Measurements from ENCODE around the gene PDLIM5.

The PDLIM5 gene

DNA sequence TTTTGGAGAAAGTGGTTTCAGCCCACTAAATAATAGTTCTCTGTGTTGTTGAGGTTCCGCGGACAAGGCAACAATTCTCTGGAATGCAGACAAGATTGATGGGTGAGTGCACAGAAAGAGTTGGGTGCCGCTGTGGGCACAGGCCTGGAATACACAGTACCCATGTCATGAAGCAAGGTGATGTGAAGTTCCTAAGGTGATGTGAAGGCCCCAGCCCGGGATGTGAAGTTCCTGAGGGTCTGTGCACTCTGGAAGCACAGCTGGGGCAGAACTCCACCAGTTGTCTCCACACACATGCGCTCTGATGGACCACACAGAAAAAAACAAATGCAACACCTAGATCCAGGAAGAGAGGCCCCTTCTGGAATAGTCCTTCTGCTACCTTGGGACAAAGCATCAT, 219.4 kb downstream of the PDLIM5 start:
- H3K4me1 ChIP-seq (ENCODE audit: control insufficient read depth, insufficient read depth, low read length) = no peaks in the 10 kb centered on the region
- H3K9me3 ChIP-seq (ENCODE audit: control insufficient read depth, insufficient read depth, low read length) = no peaks in the 10 kb centered on the region
- no peak overlapping the region for H3K4me3 ChIP-seq (ENCODE audit: low read depth, low read length)
- no peaks in the 10 kb centered on the region for H3K36me3 ChIP-seq (ENCODE audit: control insufficient read depth, insufficient read depth, low read length)
- no peak overlapping the region for H3K9ac ChIP-seq (ENCODE audit: low read depth, low read length)
- no peaks in the 10 kb centered on the region for H3K27me3 ChIP-seq (ENCODE audit: control insufficient read depth, insufficient read depth, low read length)

DNA sequence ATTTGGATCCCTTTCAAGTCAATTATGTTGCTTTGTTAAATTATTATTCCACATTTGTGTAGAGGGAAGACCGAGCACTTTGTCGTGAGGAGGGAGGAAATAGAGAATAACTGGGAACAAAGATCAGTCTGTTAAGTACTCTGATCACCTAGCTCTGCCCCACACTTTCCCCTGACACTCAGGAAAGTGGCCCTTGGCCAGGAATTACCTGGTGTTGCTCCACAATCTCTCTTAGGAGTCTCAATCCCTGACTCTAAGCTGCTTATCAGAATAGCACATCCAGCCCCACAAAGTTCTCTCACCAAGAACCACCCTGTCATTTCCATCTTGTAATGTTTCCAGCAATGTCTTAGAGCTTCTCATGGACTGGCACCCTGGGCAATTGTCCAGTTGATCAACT, 222.2 kb downstream of the PDLIM5 start:
- Histone ChIP-seq H3K9ac (ENCODE audit: low read depth, low read length) (no peak overlapping the region), H3K36me3 (ENCODE audit: control insufficient read depth, insufficient read depth, low read length) (no peaks in the 10 kb centered on the region), H3K27me3 (ENCODE audit: control insufficient read depth, insufficient read depth, low read length) (no peaks in the 10 kb centered on the region), H3K4me3 (ENCODE audit: low read depth, low read length) (no peak overlapping the region), H3K4me1 (ENCODE audit: control insufficient read depth, insufficient read depth, low read length) (no peaks in the 10 kb centered on the region), H3K9me3 (ENCODE audit: control insufficient read depth, insufficient read depth, low read length) (no peaks in the 10 kb centered on the region)

DNA sequence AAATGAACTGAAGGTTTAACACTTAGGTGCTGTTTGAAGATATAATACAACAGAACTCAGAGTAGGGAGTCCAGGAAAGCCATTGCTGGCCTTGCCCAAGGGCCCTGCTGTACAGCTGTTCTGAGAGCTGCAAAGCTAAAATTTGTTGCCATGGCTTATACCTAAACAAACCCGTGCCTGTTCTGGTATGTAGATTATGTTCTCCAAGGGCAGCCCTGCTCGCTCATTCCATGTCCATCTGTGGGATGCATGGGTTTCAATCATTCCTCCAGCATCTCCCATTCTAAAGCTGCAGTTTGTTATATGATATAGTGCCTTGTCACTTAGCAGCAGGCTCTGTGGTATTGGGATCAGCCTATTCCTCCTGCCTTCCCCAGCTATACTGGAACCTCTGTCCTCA, 225.2 kb downstream of the PDLIM5 start:
- Histone ChIP-seq H3K4me1 (ENCODE audit: control insufficient read depth, insufficient read depth, low read length) (no peaks in the 10 kb centered on the region), H3K9me3 (ENCODE audit: control insufficient read depth, insufficient read depth, low read length) (no peaks in the 10 kb centered on the region), H3K27me3 (ENCODE audit: control insufficient read depth, insufficient read depth, low read length) (no peaks in the 10 kb centered on the region), H3K36me3 (ENCODE audit: control insufficient read depth, insufficient read depth, low read length) (no peaks in the 10 kb centered on the region), H3K4me3 (ENCODE audit: low read depth, low read length) (no peak overlapping the region), H3K9ac (ENCODE audit: low read depth, low read length) (no peak overlapping the region)

- no peak overlapping the region for H3K9ac ChIP-seq (ENCODE audit: low read depth, low read length)
These were observed 227.2 kb downstream of the PDLIM5 start for GRCh38 chr4:94678896-94679295.

DNA sequence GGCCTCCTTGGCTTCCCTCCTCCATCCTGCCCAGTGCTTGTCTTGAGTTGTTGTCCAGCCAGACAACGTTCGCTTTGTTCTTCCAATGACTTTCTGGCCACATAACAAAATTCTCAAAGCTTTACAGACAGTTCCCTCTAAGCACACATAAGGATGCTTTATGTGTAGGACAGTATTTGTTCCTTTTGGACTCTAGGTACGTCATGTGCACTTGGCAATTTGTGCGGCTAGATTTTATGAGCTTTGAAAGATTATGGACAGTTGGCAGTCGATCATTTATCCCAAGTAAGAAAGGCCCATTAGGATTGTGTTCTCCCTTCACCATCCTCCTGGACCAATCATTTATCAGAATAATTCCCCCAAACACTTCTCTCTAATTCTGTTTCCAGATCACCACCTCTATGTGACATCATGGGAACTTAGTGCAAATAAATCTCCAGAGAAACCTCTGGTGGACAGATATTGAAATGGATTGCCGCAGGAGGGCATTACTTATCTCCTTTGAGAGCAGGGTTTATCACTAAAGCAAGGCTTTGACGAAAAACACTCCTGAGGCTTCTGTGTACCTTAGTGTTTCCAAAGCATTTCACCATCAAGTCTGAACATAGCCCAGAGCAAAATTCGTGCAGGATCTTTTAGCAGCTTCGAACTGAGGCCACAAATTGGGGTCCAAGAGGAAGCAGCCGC, 228.6 kb downstream of the PDLIM5 start:
- Histone ChIP-seq H3K4me3 (ENCODE audit: low read depth, low read length) (no peak overlapping the region), H3K36me3 (ENCODE audit: control insufficient read depth, insufficient read depth, low read length) (no peaks in the 10 kb centered on the region), H3K9me3 (ENCODE audit: control insufficient read depth, insufficient read depth, low read length) (no peaks in the 10 kb centered on the region), H3K4me1 (ENCODE audit: control insufficient read depth, insufficient read depth, low read length) (no peaks in the 10 kb centered on the region), H3K9ac (ENCODE audit: low read depth, low read length) (no peak overlapping the region), H3K27me3 (ENCODE audit: control insufficient read depth, insufficient read depth, low read length) (no peaks in the 10 kb centered on the region)

More at GRCh38 chr4:94678896-94679295, 227.2 kb downstream of the PDLIM5 start:
- Histone ChIP-seq H3K9me3 (ENCODE audit: control insufficient read depth, insufficient read depth, low read length) (no peaks in the 10 kb centered on the region), H3K4me1 (ENCODE audit: control insufficient read depth, insufficient read depth, low read length) (no peaks in the 10 kb centered on the region), H3K4me3 (ENCODE audit: low read depth, low read length) (no peak overlapping the region), H3K36me3 (ENCODE audit: control insufficient read depth, insufficient read depth, low read length) (no peaks in the 10 kb centered on the region), H3K27me3 (ENCODE audit: control insufficient read depth, insufficient read depth, low read length) (no peaks in the 10 kb centered on the region)

- Histone ChIP-seq H3K27me3 (ENCODE audit: control insufficient read depth, insufficient read depth, low read length) (no peaks in the 10 kb centered on the region), H3K36me3 (ENCODE audit: control insufficient read depth, insufficient read depth, low read length) (no peaks in the 10 kb centered on the region), H3K4me1 (ENCODE audit: control insufficient read depth, insufficient read depth, low read length) (no peaks in the 10 kb centered on the region), H3K9me3 (ENCODE audit: control insufficient read depth, insufficient read depth, low read length) (no peaks in the 10 kb centered on the region), H3K9ac (ENCODE audit: low read depth, low read length) (no peak overlapping the region), H3K4me3 (ENCODE audit: low read depth, low read length) (no peak overlapping the region)
These were observed 234.3 kb downstream of the PDLIM5 start for GRCh38 chr4:94686086-94686485.

DNA sequence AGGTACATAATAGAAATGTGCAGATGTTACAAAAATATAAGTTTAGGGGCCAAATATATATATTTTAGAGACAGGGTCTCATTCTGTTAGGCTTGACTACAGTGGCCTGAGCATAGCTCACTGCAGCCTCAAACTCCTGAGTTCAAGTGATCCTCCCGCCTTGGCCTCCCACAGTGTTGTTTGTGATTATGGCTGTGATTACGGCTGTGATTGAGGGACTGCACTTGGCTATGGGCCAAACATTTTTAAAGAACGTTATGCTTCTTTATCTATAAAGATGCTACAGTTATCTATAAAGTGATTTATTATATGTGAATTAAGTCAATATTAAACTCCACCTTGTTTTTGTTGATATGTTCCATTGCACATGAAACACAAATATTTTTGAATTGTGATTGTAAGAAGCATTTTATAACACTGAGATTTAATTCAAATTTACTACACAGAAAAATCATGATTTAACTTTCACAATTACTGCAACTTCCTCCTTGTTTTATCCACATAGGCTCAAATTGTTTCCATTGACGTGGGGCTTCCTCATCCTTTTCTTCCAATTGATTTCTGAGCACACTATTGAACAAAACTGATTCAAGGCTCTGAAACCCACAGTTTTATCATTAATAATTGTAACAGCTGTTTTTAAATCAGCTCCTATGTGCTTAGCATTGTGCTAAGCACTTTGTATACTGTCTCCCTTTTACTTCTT, 237.6 kb downstream of the PDLIM5 start:
- no peaks in the 10 kb centered on the region for H3K36me3 ChIP-seq (ENCODE audit: control insufficient read depth, insufficient read depth, low read length)
- no peaks in the 10 kb centered on the region for H3K9me3 ChIP-seq (ENCODE audit: control insufficient read depth, insufficient read depth, low read length)
- H3K9ac ChIP-seq (ENCODE audit: low read depth, low read length) = no peak overlapping the region
- H3K4me1 ChIP-seq (ENCODE audit: control insufficient read depth, insufficient read depth, low read length) = no peaks in the 10 kb centered on the region
- H3K27me3 ChIP-seq (ENCODE audit: control insufficient read depth, insufficient read depth, low read length) = no peaks in the 10 kb centered on the region
- H3K4me3 ChIP-seq (ENCODE audit: low read depth, low read length) = no peak overlapping the region

DNA sequence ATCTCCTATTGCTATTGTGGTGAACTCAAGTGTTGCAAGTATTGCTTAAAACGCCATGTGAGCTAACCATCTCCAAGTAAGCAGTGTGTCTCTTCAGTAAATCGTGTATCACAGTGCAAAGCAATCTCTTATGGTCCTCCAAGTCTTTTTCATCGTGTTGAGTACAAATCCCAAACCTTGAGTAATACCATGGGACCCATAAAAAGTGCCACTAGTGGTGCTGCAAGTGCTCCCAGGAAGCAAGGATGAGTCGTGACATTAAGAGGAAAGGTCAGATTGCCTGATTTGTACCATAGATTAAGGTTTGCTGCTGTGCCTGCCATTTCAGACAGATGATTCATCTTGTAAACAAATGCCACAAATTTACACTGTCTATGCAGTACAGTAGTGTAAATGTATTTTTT, 239.1 kb downstream of the PDLIM5 start:
- H3K9ac ChIP-seq (ENCODE audit: low read depth, low read length) = no peak overlapping the region
- H3K9me3 ChIP-seq (ENCODE audit: control insufficient read depth, insufficient read depth, low read length) = no peaks in the 10 kb centered on the region
- no peak overlapping the region for H3K4me3 ChIP-seq (ENCODE audit: low read depth, low read length)
- H3K4me1 ChIP-seq (ENCODE audit: control insufficient read depth, insufficient read depth, low read length) = no peaks in the 10 kb centered on the region
- H3K36me3 ChIP-seq (ENCODE audit: control insufficient read depth, insufficient read depth, low read length) = no peaks in the 10 kb centered on the region
- H3K27me3 ChIP-seq (ENCODE audit: control insufficient read depth, insufficient read depth, low read length) = no peaks in the 10 kb centered on the region

- Histone ChIP-seq H3K9me3 (ENCODE audit: control insufficient read depth, insufficient read depth, low read length) (no peaks in the 10 kb centered on the region), H3K36me3 (ENCODE audit: control insufficient read depth, insufficient read depth, low read length) (no peaks in the 10 kb centered on the region), H3K4me3 (ENCODE audit: low read depth, low read length) (no peak overlapping the region), H3K27me3 (ENCODE audit: control insufficient read depth, insufficient read depth, low read length) (no peaks in the 10 kb centered on the region), H3K9ac (ENCODE audit: low read depth, low read length) (no peak overlapping the region), H3K4me1 (ENCODE audit: control insufficient read depth, insufficient read depth, low read length) (no peaks in the 10 kb centered on the region)
These were observed 239.8 kb downstream of the PDLIM5 start for GRCh38 chr4:94691552-94691951.

- Histone ChIP-seq H3K36me3 (ENCODE audit: control insufficient read depth, insufficient read depth, low read length) (no peaks in the 10 kb centered on the region), H3K9me3 (ENCODE audit: control insufficient read depth, insufficient read depth, low read length) (no peaks in the 10 kb centered on the region), H3K27me3 (ENCODE audit: control insufficient read depth, insufficient read depth, low read length) (no peaks in the 10 kb centered on the region), H3K9ac (ENCODE audit: low read depth, low read length) (no peak overlapping the region), H3K4me3 (ENCODE audit: low read depth, low read length) (no peak overlapping the region), H3K4me1 (ENCODE audit: control insufficient read depth, insufficient read depth, low read length) (no peaks in the 10 kb centered on the region)
These were observed 243.6 kb downstream of the PDLIM5 start for GRCh38 chr4:94695384-94695783.

GRCh38 chr4:94698187-94698586, 246.4 kb downstream of the PDLIM5 start:
- no peaks in the 10 kb centered on the region for H3K36me3 ChIP-seq (ENCODE audit: control insufficient read depth, insufficient read depth, low read length)
- H3K4me3 ChIP-seq (ENCODE audit: low read depth, low read length) = no peak overlapping the region
- no peaks in the 10 kb centered on the region for H3K4me1 ChIP-seq (ENCODE audit: control insufficient read depth, insufficient read depth, low read length)
- no peaks in the 10 kb centered on the region for H3K9me3 ChIP-seq (ENCODE audit: control insufficient read depth, insufficient read depth, low read length)
- no peak overlapping the region for H3K9ac ChIP-seq (ENCODE audit: low read depth, low read length)
- no peaks in the 10 kb centered on the region for H3K27me3 ChIP-seq (ENCODE audit: control insufficient read depth, insufficient read depth, low read length)

DNA sequence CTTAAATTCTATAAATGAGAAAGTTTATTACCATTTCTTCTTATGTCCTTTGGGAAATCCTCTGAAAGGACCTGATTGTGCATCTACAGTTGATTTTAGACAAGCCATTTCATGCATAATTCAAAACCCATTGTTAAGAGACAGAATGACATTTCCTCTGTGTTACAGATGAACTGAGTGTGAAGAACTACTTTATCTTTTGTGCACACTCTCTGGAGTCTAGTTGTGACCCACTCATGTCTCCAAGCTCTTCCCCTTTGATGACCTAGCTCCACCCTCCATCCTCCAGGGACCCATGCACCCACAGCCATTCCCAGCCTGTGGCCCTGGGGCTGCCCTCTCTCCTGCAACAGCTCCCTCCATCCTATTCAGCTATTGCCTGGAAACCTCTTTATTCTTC, 248.6 kb downstream of the PDLIM5 start:
- Histone ChIP-seq H3K27me3 (ENCODE audit: control insufficient read depth, insufficient read depth, low read length) (no peaks in the 10 kb centered on the region), H3K4me3 (ENCODE audit: low read depth, low read length) (no peak overlapping the region)

More for the DNA sequence above, 248.6 kb downstream of the PDLIM5 start:
- H3K9me3 ChIP-seq (ENCODE audit: control insufficient read depth, insufficient read depth, low read length) = no peaks in the 10 kb centered on the region
- no peaks in the 10 kb centered on the region for H3K36me3 ChIP-seq (ENCODE audit: control insufficient read depth, insufficient read depth, low read length)
- H3K9ac ChIP-seq (ENCODE audit: low read depth, low read length) = no peak overlapping the region
- H3K4me1 ChIP-seq (ENCODE audit: control insufficient read depth, insufficient read depth, low read length) = no peaks in the 10 kb centered on the region
